ENCODE measurements around the gene HTRA2.

The HTRA2 gene

DNA sequence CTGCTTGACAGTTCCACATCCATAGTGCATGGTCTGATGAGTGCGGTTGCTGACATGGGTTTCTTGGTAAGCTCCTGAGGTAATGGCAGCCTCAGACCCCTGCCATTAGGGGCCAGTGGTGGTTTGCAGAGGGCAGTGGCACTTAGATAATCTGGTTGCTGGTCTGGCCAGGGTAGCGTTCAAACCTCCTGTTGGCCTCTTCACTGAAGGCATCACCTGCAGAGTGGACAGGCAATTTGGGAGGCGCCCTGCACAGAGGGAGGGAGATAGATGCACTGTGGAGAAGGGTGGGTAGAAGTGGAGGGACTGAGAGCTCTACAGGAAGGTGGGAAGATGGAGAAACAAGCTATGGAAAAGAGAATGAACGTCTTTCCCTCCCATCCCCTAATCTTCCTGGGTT lies 3.7 kb downstream of the HTRA2 start:
- no peaks in the 10 kb centered on the region for H3K9me3 ChIP-seq
- H3K4me3 ChIP-seq, result no peak overlapping the region
- H3K27me3 ChIP-seq, result no peaks in the 10 kb centered on the region
- H3K27ac ChIP-seq, result no peak overlapping the region
- H3K36me3 ChIP-seq, result peaks cover 0 to 24% (median 12%) of the 10 kb centered on the region in 3 donors
- intact Hi-C loops (cut with DNase I; ENCODE audit: low total_unique reads), result no loop called here
- no peak for DNase-seq
- H3K4me1 ChIP-seq, result peaks cover 0 to 20% (median 18%) of the 10 kb centered on the region in 4 donors
- TF ChIP-seq, protein P1, sequence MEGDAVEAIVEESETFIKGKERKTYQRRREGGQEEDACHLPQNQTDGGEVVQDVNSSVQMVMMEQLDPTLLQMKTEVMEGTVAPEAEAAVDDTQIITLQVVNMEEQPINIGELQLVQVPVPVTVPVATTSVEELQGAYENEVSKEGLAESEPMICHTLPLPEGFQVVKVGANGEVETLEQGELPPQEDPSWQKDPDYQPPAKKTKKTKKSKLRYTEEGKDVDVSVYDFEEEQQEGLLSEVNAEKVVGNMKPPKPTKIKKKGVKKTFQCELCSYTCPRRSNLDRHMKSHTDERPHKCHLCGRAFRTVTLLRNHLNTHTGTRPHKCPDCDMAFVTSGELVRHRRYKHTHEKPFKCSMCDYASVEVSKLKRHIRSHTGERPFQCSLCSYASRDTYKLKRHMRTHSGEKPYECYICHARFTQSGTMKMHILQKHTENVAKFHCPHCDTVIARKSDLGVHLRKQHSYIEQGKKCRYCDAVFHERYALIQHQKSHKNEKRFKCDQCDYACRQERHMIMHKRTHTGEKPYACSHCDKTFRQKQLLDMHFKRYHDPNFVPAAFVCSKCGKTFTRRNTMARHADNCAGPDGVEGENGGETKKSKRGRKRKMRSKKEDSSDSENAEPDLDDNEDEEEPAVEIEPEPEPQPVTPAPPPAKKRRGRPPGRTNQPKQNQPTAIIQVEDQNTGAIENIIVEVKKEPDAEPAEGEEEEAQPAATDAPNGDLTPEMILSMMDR (IDR thresholded peaks at IDR 0.05), result no peak

DNA sequence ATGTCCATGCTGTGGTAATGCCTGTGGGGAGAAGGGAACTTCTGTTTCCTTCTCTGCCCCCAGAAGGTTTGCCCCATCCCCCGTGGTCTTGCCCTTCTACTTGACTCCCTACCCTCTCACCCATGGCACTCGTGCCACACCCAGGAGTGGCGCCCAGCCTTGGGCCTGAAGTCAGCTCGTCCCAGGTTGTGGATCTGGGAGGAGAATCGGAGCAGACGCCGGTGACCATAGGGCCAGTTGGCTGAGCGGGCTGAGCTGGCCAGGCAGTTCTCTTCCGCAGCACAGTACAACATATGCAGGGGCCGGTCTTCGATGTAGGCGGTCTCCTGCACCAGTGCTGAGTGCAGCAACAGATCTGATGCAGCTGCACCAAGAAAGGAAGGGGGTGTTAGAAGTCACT lies 4.7 kb downstream of the HTRA2 start:
- no peaks in the 10 kb centered on the region for H3K9me3 ChIP-seq
- intact Hi-C loops (cut with DNase I; ENCODE audit: low total_unique reads), result no loop called here
- no peak overlapping the region for H3K4me3 ChIP-seq
- peaks cover 0 to 24% (median 12%) of the 10 kb centered on the region in 3 donors for H3K36me3 ChIP-seq
- H3K27ac ChIP-seq, result no peak overlapping the region
- H3K4me1 ChIP-seq, result peaks cover 0 to 14% (median 13%) of the 10 kb centered on the region in 4 donors
- TF ChIP-seq, protein P1 (IDR thresholded peaks at IDR 0.05), result no peak
- DNase-seq, result peak in 1 of 2 donors; percentile 60
- H3K27me3 ChIP-seq, result no peaks in the 10 kb centered on the region

GRCh38 chr2:74535440-74535965 lies 5.8 kb downstream of the HTRA2 start:
- Histone ChIP-seq H3K4me1 (peaks cover 0 to 13% (median 12%) of the 10 kb centered on the region in 4 donors), H3K27me3 (no peaks in the 10 kb centered on the region), H3K27ac (no peak overlapping the region), H3K9me3 (no peaks in the 10 kb centered on the region), H3K4me3 (no peak overlapping the region), H3K36me3 (peaks cover 0 to 24% (median 12%) of the 10 kb centered on the region in 3 donors)
- intact Hi-C loops (cut with DNase I; ENCODE audit: low total_unique reads), result no loop called here
- TF ChIP-seq, protein P1 (IDR thresholded peaks at IDR 0.05), result no peak
- DNase-seq, result peak in 1 of 2 donors; percentile 49

DNA sequence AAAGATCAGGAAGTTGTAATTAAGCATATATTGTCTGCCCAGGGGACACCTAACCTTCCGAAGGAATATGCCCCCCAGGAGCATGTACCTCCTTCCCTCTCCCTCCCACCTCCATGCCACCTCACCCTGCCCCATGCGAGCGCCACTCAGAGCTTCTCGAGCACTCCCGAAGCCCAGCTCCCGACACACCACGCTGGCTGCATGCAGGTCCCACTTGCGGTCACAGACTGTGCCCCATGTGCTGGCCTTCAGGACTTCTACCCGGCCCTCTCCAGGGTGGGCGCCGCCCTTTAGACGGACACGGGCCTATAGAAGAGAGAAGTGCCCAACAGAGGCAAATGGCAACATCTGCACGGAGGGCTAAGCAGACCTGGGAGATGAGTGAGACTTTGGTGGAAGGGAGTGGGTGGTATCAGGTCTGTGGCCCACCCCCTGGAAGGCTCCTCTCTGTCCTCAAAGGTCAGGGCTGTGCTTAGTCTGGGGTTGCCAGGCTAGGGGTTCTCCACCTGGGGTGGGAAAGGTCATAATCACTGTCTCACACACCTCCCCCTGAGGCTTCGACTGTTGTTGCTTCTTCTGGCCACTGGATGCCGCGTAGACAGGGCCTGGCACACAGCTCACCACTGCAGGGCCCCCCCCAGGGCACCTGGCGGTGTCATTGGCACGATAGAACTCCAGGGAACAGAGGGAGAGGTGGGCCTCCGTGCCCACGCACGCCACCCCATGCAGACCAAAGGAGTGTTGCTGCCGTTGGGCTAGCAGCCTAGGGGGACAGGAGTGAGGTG lies 6.6 kb downstream of the HTRA2 start:
- no peak overlapping the region for H3K4me3 ChIP-seq
- peak in 1 of 2 donors; percentile 58 for DNase-seq
- no peaks in the 10 kb centered on the region for H3K9me3 ChIP-seq
- H3K36me3 ChIP-seq, result peaks cover 0 to 24% (median 12%) of the 10 kb centered on the region in 3 donors
- H3K27ac ChIP-seq, result no peak overlapping the region
- intact Hi-C loops (cut with DNase I; ENCODE audit: low total_unique reads), result no loop called here
- peaks cover 0 to 5% (median 4%) of the 10 kb centered on the region in 4 donors for H3K4me1 ChIP-seq
- TF ChIP-seq, protein P1 (IDR thresholded peaks at IDR 0.05), result no peak
- no peaks in the 10 kb centered on the region for H3K27me3 ChIP-seq

DNA sequence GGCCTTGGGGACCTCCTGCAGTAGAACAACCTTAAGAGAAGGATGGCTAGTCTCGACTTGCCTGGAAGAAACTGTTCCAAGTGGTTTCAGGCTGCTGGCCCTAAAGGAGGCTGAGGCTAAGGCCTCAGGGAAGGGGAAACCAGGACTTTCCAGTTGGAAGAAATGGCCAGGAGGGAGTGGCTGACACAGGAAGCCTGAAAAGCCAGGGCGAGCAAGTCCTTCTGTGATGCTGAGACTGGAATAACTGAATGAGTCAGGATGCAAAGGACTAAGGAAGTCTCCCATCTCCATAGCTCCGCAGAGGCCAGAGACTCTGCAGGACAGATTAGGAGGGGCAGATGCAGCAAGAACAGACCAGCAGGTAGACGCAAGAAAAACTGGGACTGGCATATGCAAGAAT lies 7.4 kb downstream of the HTRA2 start:
- Histone ChIP-seq H3K9me3 (no peaks in the 10 kb centered on the region), H3K27me3 (no peaks in the 10 kb centered on the region), H3K36me3 (peaks cover 0 to 22% (median 12%) of the 10 kb centered on the region in 3 donors), H3K27ac (no peak overlapping the region), H3K4me3 (no peak overlapping the region), H3K4me1 (no peaks in the 10 kb centered on the region)
- intact Hi-C loops (cut with DNase I; ENCODE audit: low total_unique reads), result no loop called here
- TF ChIP-seq, protein P1 (IDR thresholded peaks at IDR 0.05), result no peak
- peak in 1 of 2 donors; percentile 33 for DNase-seq

All from tibial artery (tissue), 4 donors.